NCI-H1930 (cell line): Measurements from ENCODE around the gene SLC13A2.

Source experiments
- DNase-seq, 2 experiments: peaks; one replicate each; lab custom pipeline; 2025; lab: John Stamatoyannopoulos, UW

SLC13A2 gene

DNA sequence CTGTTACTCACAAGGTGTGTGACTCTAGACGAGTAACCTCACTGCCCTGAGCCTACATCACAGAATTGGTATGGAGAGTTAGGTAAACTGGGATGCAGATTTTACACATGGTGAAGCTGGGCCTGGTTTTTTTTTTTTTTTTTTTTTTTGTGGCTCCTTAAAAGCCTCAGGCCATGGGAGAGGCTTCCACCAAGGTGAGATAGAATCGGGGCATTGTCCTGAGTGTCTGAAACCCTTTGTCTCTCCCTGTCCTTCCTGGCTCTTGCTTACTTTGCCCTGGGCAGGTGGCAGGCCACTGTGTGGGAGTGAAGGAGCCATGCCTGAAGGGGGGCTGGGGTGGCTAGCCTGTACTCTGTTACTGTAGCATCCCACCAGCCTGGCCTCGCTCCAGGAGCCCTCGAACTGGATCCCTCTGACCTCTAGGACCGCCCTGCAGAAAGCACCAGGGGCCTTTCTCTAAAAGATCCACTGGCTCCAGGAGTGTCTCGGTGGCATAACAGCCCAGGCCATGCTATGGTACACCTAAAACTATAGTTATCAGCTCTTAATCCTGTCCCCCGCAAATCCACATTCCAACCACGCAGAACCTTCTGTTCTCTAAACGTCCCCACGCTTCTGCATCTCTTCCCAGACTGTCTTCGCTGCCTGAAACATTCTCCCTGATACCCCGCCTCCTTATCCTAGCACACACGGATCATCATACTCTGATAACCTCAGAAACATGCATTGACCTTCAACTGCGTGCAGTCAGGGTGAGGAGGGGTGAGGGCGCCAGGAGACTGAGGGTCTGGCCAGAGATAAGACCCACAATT, 1.7 kb upstream of the SLC13A2 start:
- DNase-seq: no peak

DNA sequence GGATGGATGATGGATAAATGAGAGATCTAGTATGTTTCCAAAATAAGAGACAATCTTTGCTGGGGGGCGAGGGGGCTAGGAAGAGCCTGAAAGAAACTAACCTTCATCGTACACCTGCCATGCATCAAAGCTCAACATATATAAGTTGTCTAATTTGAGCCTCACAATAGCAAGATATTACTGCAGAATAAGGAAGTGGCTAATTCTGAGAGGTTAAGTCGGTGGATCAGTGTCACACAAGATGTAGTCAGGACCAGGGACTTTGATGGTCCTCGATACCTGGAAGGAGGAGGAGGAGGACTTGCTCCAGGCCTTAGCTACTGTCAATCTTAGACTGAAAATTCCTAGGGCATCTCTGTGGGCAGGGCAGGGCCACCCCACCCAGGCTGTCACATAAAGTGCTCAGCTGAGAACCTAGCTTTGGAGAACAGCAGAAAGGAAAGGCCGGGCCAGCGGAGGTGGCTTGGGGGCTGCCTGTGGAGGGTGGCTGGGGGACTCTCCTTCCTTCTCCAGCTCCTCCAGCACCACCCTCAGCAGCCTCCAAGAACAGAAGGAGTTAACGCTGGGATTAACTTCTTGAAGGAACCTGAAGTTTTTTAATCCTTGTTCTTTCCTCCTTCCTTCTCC, 460 bp upstream of the SLC13A2 start:
- DNase-seq: no peak

DNA sequence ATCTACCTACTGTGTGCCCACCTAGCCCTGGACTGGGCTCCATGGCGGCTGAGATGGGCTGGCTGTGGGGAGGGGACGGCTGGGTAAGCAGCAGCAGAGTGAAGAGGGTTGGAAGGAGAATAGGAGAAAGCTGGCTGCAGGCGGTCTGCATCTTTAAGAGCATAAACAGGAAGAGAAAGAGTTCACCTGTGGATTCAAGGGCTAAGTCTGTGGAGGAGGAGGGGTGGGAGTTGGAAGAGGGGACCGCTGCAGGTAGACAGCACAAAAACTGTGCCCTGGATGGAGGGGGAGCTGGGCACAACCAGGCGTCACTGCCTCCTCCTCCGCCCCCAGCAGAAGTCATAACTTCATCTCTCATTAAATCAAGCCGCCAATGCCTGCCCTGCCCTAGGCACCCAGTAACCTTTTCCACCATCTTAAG, 677 bp downstream of the SLC13A2 start:
- no peak for DNase-seq

DNA sequence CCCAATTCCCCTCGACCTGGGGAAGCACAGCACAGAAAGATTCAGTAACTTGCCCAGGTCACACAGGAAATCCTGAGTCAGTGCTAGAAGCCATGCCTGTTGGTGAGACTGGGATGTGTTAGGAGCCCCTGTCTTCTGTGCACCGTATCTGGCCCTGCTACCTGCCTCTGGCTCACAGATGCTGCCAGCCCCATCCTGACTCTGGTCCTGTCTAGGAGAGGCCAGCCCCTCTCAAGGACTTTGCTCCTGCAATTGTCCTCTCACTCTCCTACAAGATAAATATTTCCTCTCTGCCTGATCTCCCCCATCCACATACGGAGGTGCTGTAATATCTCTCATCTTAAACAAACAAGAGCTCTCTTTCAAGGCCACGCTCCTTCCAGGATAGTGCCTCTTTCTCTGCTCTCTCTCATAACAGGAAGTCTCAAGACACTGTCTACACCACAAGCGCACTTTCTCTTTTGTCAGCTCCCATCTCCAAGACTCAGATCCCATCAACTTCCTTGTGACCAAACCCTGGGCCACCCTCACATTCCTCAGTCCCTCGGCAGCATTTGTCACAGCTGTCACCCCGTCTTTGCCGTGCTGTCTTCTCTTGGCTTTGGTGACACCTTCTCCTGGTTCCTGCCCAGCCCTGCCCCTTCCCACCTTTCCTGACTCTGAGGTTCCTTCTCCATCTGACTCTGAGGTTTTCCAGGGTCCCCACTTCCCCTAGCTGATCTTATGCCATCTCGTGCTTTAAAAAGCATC, 1.9 kb downstream of the SLC13A2 start:
- DNase-seq: no peak

DNA sequence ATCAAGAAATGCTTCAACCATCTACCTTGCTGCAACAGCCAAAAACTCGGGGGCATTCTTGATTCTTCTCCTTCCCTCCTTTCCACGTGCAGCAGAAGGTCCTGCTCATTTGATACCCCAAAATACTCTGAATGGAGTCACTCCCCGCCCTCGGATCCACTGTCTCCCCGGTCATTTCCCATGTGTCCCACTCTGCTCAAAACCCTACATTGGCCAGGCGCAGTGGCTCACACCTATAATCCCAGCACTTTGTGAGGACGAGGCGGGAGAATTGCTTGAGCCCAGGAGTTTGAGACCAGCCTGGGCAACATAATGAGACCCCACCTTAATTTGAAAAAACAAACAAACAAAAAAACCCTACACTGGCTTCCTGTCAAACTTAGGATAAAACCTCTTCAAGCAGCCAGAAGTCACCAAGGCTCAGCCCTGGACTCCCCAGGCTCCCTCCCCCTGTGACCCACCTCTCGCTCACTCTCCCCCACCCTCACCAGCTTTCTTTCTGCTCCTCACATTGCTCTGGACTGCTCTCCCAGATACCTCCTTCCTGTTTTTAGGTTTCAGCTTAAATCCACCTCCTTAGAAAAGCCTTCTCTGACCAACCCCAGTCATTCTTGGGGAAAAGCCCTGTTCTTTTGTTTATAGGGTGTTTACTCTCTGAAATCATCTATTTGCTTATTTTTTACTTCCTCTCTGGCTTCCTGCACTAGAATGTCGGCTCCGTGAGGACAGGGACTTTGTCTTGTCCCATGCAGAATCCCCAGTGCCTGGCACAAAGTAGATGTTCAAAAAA, 2.8 kb downstream of the SLC13A2 start:
- no peak for DNase-seq

DNA sequence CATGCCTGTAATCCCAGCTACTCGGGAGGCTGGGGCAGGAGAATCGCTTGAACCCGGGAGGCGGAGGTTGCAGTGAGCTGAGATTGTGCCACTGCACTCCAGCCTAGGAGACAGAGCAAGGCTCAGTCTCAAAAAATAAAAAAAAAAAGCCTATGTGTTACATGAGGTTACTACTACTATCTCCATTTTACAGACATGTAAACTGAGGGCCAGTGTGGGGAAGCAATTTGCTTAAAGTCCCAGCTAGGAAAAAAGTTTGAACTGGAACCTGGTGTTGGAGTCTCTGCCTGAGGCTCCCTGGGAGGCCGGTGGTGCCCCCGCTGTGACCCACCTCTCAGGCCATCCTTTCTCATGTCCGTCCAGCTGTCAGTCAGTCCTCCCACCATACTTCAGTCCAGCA, 4.5 kb downstream of the SLC13A2 start:
- no peak for DNase-seq

DNA sequence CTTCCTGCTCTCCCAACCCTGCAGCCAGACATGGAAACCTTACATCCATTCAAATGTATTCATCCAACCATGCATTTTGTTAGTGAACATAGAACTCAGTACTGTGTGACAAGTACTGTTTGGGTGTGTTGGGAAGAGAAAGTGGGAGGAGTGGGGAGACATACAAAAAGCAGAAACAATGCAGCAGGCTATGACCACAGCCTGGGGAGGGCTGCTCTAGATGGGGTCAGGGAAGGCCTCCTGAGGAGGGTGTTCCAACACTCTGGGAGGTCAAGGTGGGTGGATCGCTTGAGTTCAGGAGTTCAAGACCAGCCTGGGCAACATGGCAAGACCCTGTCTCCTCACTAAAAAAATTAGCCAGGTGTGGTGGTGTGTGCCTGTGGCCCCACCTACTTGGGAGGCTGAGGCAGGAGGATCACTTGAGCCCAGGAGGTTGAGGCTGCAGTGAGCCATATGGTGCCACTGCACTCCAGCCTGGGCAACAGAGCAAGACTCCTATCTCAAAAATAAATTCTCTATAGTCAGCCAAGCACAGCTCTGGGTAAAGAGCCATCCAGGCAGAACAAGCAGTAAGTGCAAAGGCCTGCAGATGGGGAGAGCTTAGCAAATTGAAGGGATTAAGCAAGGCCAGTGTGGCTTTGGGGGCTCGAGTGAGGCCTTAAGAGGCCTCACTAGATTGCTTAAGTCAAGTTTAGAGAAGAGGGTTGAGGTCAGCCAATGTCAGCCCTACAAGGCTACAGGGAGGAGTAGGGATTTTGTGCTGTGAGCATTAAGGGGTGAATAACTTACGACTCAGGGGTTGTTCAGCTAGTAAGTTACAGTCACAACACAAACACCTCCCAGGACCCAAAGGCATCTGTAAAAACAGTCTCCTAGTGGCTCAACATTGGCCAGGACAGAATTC, 5.5 kb downstream of the SLC13A2 start:
- DNase-seq: no peak

DNA sequence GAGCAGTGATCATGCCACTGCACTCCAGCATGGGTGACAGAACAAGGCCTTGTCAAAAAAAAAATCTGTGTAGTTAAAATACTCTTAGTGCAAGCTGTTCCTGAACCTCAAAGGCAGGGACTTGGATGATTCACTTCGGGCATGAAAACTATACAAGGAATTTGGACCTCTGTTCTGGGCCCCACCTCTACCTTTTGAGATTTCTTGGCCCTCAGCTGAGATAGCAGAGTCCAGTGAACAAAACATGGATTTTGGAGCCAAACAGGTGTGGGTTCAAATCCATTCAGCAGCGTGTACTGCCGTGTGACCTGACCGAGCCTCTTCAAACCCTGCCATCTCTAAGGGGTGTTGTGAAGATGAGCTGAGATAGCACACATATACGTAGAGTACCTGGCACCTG, 6.8 kb downstream of the SLC13A2 start:
- no peak for DNase-seq

DNA sequence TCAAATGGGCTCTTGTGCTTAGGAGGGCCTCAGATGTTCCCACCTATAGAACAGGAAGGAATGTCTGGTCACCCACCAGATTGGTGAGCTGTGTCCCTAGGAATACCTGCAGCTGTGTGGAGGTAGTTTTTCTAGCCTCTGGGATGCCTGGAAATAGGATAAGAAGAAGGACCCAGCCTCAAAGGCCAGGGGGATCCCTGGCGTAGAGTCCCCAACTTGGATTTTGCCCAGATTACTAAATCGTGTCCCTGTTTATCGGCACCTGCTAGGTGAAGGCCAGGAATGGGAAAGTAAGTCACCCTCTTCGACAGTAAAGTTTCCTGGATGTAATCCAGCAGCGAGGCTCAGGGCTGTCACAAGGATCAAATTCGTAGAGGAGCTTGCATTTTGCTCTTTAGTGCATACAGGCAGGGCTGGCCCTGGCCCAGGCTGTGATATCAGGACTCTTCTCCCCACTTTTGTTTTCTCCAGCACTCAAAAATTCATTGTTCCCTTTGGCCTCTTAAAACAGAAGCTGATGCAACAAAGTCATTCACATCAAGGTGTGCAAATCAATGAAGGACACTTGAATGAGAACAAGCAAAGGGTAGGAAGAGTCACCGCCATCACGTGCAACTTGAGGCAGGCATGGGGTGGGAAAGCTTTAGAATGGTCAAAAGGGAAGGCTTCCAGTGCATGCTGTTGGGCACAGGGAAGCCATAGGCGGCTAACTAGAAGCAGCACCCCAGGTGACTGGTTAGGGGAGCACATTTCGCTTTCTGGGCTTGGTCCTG, 7.5 kb downstream of the SLC13A2 start:
- DNase-seq: no peak

DNA sequence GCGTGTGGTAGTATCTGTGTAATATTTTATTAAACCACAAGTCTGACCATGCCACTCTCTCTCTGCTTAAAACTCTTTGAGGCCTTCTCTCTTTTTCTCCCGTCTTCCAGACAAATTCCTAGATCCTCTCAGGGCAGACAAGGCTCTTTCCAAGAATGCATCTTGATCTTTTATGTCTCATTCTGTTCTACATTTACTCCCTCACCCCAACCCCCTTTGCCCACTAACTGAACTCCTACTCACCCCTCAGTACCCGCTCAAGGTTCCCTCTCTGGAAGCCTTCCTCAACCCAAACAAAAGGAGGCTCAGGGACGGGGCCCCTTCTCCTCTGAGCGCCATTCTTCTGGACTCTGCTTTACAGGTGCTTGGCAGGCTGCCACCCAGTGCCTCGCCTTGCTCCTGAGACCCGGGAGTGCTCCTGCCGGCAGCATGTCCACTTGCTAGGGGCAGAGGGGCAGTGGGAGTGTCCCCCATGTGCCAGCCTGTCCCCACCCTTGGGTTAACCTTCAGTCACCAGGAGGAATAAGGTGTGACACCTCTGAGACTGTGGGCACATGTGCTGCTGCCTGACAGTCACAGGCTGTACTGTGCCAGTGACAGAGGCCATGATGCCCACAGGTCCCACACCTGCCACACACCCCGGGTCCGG, 9.2 kb downstream of the SLC13A2 start:
- DNase-seq: no peak

DNA sequence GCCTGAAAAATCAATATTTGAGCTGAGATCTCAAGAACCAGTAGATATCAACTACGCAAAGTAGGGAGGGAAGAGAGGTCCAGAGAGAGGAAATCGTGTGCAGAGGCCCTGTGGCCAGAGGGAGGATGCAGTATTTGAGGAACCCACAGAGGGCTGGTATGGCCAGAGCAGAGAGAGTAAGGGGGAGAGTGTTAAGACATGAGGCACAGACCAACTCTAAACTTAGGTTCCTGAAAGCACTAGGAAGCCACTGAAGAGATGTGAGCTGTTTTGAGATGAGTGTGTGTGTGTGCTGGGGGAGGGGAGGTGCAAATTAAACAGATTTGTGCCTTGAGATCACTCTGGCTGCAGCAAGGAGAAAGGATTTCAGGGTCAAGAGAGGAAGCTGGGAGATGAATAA, 10.9 kb downstream of the SLC13A2 start:
- no peak for DNase-seq

DNA sequence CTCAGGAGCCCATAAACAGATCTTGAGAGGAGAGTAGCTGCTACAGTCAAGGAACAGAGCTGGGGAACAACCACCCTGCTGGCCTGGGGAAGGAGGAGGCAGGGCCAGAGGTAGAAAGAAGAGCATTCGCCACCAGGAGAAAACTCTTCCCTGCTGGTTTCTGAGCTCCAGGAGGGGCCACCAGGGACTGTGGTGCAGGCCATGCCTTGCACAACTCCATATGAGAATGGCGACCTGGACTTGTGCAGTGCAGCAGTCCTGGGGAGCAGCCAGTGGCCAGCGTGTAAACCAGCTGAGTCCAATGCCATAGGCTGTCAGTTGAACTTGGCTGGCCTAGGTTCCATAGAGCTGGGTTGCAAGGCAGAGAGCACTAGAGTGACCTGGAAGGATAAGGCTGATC, 11.6 kb downstream of the SLC13A2 start:
- no peak for DNase-seq

DNA sequence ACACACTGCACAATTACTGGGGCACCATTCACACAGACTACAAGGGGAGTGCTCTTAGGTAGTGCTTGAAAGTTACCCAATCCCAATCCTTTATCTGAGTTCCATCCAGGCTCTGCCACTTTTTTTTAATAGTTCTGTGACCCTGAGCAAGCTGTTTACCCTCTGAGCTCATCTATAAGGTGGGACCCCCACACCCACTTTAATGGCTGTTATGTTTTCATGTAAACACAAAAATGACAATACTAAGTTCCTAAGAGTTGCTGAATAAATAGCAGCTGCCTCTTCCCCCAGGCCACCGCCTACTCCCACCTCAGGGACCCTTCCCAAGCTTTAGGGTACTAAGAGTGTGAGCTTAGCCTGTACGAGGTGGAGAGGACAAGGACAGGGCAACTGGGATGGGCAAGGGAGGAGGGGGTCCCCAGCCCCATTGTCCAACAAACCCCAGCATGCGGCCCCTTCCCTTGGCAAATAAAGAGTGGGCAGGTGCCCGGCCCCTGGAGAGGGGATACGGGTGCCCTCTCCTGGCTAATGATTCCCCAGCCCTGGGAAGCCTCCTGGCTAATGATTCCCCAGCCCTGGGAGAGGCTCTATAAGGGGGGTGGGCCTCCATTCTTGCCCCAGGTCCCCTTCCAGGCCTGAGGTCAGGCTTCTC, 14.6 kb downstream of the SLC13A2 start:
- no peak for DNase-seq

DNA sequence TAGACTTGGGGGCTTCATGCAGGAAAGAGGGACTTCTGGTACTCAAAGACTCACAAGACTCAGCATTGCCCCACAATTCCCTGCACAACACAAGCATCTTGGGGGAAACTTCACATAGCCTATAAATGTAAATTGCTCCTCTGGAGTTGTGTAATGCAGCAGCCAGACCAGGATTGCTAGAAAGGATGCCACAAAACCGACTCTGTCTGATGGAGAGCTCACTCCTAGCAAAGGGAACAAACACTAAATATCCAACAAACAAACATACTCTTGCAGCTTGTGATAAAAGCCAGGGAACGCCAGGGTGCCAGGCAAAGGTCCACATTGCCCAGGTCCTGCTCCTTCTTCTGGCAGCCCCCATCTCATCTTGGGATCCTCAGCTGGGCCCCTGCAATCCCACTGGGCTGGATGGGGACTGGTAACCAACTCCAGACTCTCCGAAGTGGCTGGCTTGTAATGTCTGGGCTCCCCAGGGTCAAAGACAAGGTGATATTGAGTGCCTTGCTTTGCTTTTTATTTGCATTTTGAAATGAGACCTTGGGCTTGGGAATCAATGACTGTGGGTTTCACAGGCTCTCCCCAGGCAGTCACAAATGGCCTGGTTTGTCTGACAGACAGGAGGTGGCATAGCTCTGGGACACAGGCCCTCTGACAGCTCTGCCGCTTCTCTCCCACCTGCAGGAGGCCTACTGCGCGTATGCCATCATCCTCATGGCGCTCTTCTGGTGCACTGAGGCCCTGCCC, 15.3 kb downstream of the SLC13A2 start:
- no peak for DNase-seq

DNA sequence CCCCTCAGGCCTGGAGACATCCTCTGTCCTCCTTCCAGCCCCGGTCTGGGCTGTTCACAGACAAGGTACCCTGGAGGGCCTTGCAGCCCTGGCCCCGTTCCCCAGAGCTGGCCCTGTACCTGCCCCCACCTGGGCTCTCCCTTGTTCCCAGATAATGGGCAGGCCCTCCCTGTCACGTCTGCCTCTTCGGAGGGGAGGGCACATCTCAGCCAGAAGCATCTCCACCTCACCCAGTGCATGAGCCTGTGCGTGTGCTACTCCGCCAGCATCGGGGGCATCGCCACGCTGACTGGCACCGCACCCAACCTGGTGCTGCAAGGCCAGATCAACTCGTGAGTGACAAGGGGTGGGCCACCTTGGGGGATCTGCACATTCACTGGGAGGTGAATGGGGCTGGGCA, 17.8 kb downstream of the SLC13A2 start:
- no peak for DNase-seq

DNA sequence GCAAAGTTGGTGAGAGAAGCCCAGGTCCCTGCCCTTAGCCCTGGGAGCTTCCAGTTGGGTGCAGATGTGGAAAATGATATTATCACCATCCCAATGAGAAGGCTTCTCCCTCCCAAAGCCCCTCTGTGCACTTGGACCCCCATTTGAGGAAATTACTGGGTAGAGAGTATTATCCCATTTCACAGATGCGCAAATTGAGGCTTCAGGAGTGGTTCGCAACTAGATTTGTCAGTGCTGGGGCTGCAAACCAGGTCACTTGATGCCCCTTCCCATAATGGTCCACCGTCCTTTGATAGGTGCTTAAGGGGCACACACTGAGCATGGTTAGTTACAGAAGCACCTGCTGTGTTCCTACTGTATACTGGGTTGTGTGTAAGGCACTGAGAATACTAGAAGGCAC, 18.4 kb downstream of the SLC13A2 start:
- no peak for DNase-seq

DNA sequence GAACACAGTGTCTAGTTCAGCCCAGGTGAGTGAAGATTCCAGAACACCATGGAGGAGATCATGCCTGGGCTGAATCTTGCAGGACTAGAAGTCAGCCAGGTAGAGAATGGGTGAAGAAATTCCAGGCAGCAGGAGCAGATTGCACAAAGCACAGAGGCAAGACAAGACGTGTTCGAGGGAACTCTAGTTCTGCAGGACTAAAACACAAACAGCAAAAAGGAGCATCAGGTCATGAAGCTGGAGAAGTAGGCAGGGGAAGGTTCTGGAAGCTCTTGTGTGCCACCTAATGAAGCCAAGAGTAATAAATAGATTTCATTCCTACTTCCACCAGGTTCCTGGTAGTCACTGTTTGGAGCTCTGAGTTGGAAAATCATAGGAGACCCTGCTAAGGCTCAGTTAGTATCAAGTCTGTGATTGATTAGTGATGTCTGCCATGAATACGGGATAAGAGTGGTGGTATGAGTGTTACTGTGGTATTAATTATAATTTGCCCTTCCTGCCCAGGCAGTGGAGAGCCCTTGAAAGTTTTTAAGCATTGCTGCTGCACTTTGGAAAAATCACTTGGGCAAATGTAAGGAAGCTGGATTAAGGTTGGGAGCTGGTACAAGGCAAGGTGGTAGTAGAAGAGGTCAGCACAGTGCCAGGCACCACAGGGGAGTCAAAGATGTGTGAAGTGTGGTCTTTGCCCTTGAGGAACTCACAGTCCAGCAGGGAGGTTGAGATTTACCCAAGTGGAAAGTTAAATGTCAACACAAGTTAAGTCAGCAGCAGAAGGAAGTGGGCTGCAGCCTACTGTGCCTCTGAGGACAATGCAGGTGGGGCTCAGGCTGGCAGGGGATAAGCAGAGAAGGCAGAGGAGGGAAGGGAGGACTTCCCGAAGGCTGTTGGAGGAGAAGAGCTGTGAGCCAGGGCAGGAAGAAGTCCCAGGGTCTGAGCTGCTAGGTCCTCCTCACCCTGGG, 19.2 kb downstream of the SLC13A2 start:
- no peak for DNase-seq
